Cardiac muscle cell (in vitro differentiated cells and primary cell): ENCODE data around the gene AGAP1. TPM values are rescaled to one million over a fixed set of nuclear protein-coding genes. Genes with fewer than 3 reads are reported as not detected.
A peak's percentile ranks its signal among the peaks of the same experiment; 100 is the strongest.

Experiments used
- DNase-seq, 2 donors: peaks; one replicate each; pipeline versions ENCODE4 v3.0.0 to v3.0.0-alpha.2; 2010 to 2017; ENCODE audit warnings: low read depth in 1 of 2, low spot score in 1 of 2
- H3K27ac ChIP-seq: fragments of 200-600 bp; sonication (generic); 2 replicates; pipeline ENCODE4 v1.5.1; 2016
- H3K27me3 ChIP-seq: fragments of 200-600 bp; sonication (generic); 2 replicates; pipeline ENCODE4 v1.6.0; 2016; ENCODE audit warnings: control low read depth
- H3K36me3 ChIP-seq: fragments of 200-600 bp; sonication (generic); 2 replicates; pipeline ENCODE4 v1.5.1; 2016; ENCODE audit warnings: control low read depth
- H3K4me1 ChIP-seq: fragments of 200-600 bp; sonication (generic); 2 replicates; pipeline ENCODE4 v1.8.1; 2017; ENCODE audit warnings: low read depth, mild to moderate bottlenecking, mixed run types
- H3K4me3 ChIP-seq: fragments of 200-600 bp; sonication (generic); 2 replicates; pipeline ENCODE4 v1.5.1; 2016; ENCODE audit warnings: mild to moderate bottlenecking
- H3K9me3 ChIP-seq: fragments of 200-600 bp; sonication (generic); 2 replicates; pipeline ENCODE4 v1.5.1; 2017; ENCODE audit warnings: low read depth, mild to moderate bottlenecking, control low read depth
- polyA plus RNA-seq: library from polyadenylated mRNA; unstranded; fragments of >200 nt; fragmentation: Nextera tagmentation; extraction: Ambion mirVana; gene quantifications from 2 replicates; pipeline ENCODE4 v1.2.1, GENCODE V29; 2016
- total RNA-seq: library from RNA; depleted of rRNA; stranded (reverse); fragments of >200 nt; gene quantifications from 2 replicates; pipeline ENCODE4 v1.2.3, GENCODE V29; 2016
- TF ChIP-seq, protein P1 (sequence below): IDR thresholded peaks from 2 replicates; pipeline ENCODE4 v1.5.1; 2012; ENCODE audit warnings: low read depth, mild to moderate bottlenecking, low read length

AGAP1 gene
- total and polyA plus RNA-seq, 2 experiments from 2014 or later = 8.6 to 38.2 TPM

DNA sequence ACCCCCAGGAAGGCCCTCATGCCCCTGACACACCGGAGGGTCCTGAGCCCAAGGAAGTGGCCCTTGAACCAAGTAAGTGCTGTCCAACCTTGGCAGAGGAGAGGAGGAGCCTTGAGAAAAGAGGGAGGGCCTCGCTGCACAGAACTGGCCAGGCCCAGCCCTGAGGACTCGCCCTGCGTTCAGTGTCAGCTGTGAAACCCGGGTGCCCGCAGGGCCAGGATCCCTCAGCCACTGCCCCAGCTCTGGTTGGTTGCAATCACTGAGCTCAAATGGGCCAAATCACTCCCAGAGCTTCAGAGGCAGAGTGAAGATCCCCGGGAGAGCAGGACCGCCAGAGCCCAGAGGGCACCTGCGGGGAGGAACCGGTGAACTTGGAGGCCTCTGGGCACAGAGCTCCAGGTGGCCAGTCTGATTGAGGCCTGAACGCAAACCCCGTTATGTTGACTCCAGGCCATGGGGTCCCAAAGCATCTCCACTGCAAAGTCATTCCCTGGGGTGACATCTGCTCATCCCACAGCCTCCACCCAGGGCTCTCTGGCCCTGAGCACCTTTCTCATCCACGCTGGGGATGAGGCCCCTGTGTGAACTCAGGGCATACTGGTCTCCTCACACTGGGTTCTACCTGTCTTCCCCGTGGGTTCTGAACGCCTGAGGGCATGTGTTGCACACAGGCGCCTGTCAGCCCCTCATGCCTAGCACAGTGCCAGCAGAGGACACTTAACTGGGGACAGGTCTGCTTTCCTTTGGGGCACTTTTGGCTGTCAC, 662.4 kb downstream of the AGAP1 start:
- no peak for DNase-seq
- TF ChIP-seq, protein P1, sequence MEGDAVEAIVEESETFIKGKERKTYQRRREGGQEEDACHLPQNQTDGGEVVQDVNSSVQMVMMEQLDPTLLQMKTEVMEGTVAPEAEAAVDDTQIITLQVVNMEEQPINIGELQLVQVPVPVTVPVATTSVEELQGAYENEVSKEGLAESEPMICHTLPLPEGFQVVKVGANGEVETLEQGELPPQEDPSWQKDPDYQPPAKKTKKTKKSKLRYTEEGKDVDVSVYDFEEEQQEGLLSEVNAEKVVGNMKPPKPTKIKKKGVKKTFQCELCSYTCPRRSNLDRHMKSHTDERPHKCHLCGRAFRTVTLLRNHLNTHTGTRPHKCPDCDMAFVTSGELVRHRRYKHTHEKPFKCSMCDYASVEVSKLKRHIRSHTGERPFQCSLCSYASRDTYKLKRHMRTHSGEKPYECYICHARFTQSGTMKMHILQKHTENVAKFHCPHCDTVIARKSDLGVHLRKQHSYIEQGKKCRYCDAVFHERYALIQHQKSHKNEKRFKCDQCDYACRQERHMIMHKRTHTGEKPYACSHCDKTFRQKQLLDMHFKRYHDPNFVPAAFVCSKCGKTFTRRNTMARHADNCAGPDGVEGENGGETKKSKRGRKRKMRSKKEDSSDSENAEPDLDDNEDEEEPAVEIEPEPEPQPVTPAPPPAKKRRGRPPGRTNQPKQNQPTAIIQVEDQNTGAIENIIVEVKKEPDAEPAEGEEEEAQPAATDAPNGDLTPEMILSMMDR = no peak
- Histone ChIP-seq H3K36me3 (no peaks in the 10 kb centered on the region), H3K9me3 (no peaks in the 10 kb centered on the region), H3K4me3 (no peak overlapping the region), H3K4me1 (no peaks in the 10 kb centered on the region), H3K27me3 (peaks cover 74% of the 10 kb centered on the region), H3K27ac (no peak overlapping the region)

GRCh38 chr2:236156860-236157194, 663.0 kb downstream of the AGAP1 start:
- Histone ChIP-seq H3K4me3 (no peak overlapping the region), H3K27me3 (peaks cover 79% of the 10 kb centered on the region), H3K4me1 (no peaks in the 10 kb centered on the region), H3K36me3 (no peaks in the 10 kb centered on the region), H3K27ac (no peak overlapping the region), H3K9me3 (no peaks in the 10 kb centered on the region)
- DNase-seq = no peak
- TF ChIP-seq, protein P1 = no peak

DNA sequence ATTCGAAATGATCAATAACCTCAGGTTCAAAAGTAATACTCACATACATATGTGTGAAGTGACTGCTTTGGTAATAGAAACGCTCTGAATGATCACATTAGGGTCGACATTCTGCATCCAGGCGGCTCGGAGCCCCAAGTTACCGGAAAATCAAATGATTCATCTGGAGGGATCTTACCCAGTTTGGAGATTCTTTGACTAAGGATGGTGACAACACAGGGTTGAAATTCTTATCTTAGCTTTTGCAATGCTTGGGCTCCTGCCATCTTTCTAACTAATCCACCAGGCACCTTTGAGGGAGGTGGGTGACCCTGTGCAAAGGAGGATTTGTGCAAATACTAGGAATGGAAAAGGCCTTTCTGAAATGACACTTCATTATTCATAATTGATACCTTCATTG, 663.5 kb downstream of the AGAP1 start:
- no peak overlapping the region for H3K4me3 ChIP-seq
- TF ChIP-seq, protein P1 = no peak
- H3K4me1 ChIP-seq = no peaks in the 10 kb centered on the region
- no peaks in the 10 kb centered on the region for H3K36me3 ChIP-seq
- no peaks in the 10 kb centered on the region for H3K9me3 ChIP-seq
- H3K27ac ChIP-seq = no peak overlapping the region
- H3K27me3 ChIP-seq = peaks cover 85% of the 10 kb centered on the region
- peak in 1 of 2 donors; percentile 33 for DNase-seq

DNA sequence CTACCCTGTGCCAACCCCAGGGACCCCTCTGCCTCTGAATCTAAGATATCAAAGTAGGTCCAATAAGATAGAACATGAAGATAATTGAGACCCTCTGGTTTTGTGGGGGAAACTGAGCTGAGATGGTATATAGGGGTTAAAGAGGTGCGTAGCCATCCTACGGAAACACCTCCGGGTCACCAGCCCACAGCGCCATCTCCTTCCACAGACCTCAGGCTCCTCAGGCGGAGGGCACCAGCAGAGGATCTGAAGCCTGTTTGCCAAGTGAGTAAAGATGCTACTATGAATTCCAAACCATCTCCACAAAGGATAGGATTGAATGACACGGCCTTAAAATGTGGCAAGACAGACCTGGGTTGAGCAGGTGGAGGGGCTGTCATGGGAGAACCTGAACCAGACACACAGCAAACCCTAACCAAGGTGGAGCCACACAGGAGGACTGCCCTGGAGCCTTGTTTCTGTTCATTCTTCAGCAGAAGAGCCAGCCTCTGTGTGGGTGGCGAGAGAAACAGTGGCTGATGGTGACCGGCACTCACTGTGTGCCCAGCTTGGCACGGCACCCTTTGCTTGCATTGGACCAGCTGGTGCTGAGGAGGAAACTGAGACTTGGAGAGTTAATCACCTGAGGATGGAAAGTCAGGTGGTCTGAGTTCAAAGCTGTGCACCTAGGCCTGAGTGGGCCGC, 664.1 kb downstream of the AGAP1 start:
- no peaks in the 10 kb centered on the region for H3K4me1 ChIP-seq
- TF ChIP-seq, protein P1 = no peak
- no peaks in the 10 kb centered on the region for H3K9me3 ChIP-seq
- peaks cover 91% of the 10 kb centered on the region for H3K27me3 ChIP-seq
- no peak overlapping the region for H3K4me3 ChIP-seq
- no peaks in the 10 kb centered on the region for H3K36me3 ChIP-seq
- no peak overlapping the region for H3K27ac ChIP-seq
- no peak for DNase-seq

DNA sequence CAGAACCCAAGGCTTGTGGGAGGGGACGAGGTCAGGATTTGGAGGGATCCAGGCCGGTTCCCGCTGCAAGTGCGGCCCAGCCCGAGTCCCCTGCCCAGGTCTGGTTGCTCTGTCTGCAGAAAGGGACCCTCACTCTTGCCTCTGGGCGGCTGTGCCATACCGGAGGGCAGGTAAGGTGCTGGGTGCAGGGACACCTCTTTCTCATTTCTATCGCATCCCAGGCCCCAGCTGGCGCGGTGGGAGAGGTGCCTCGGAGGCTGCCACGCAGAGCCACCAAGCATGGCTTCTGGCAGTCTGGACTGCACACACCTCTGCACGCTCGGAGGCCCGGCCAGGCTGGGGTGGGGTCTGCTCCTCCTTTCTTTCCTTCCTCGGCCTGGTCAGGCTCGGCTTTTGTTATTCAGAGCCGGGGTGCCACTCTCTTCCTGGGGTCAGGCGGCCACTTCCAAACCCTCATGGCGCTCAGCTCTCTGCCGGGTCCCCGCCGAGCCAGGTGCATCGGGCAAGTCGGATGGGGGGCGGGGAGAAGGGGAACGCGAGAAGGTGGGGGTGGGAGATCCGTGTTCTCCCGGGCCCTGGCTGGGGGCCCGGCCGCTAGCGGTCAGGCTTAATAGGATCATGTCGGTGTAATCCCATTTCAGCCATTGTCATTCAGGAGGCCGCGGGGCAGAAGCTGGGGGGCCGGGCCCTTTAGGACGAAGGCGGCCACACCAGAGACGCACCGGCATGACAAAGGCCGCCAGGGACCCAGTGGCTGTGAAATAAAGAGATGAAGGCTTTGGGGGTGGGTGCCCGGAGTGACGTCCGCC, 665.3 kb downstream of the AGAP1 start:
- no peak for DNase-seq

More for the DNA sequence above, 665.3 kb downstream of the AGAP1 start:
- no peak overlapping the region for H3K4me3 ChIP-seq
- no peaks in the 10 kb centered on the region for H3K9me3 ChIP-seq
- peaks cover 100% of the 10 kb centered on the region for H3K27me3 ChIP-seq
- H3K27ac ChIP-seq = no peak overlapping the region
- TF ChIP-seq, protein P1 = no peak
- peaks cover under 1% of the 10 kb centered on the region for H3K4me1 ChIP-seq
- H3K36me3 ChIP-seq = no peaks in the 10 kb centered on the region
